ENCODE measurements around the gene FAM216A.

GRCh38 chr12:110501752-110502738, 33.4 kb downstream of the FAM216A start, which contains the start of the genes RAD9B and VPS29:
- TF ChIP-seq POLR2A (IDR thresholded peaks at IDR 0.05; ENCODE audit: low read depth, low read length) = peak; percentile 87
- no peak for TF ChIP-seq CTCF (conservative IDR thresholded peaks at IDR 0.05; ENCODE audit: low read depth, low read length)
- TF ChIP-seq CEBPB (IDR thresholded peaks at IDR 0.05; ENCODE audit: low read depth, low read length) = peak; percentile 65

All from IMR-90 (cell line).